HG03457 (cell line): ENCODE measurements around the gene KIF5A.

Experiments
- ATAC-seq: cut with Tn5 transposase; IDR thresholded peaks from one replicate; pipeline ENCODE4 v1.9.1; 2021; ENCODE audit warnings: moderate number of reproducible peaks; ENCODE audit not compliant: unreplicated experiment

Gene KIF5A

GRCh38 chr12:57604992-57605810, 55.4 kb downstream of the KIF5A start:
- no peak for ATAC-seq

GRCh38 chr12:57605811-57606311, 56.0 kb downstream of the KIF5A start:
- no peak for ATAC-seq

- ATAC-seq, result no peak
These were observed 56.6 kb downstream of the KIF5A start for GRCh38 chr12:57606399-57606798.

- no peak for ATAC-seq
These were observed 57.0 kb downstream of the KIF5A start for GRCh38 chr12:57606821-57607220.

GRCh38 chr12:57607958-57608663, 58.3 kb downstream of the KIF5A start:
- ATAC-seq, result no peak

GRCh38 chr12:57609101-57609780, 59.4 kb downstream of the KIF5A start:
- ATAC-seq, result no peak

GRCh38 chr12:57609781-57610553, 60.1 kb downstream of the KIF5A start:
- ATAC-seq, result no peak

- ATAC-seq, result no peak
These were observed 60.8 kb downstream of the KIF5A start for GRCh38 chr12:57610554-57611107.

- no peak for ATAC-seq
These were observed 61.4 kb downstream of the KIF5A start, which contains the start of gene ARHGEF25 for GRCh38 chr12:57611108-57611826. ARHGEF25 (plus strand) TSS chr12:57611435; CDS start chr12:57611895, 460 bp downstream.

GRCh38 chr12:57611827-57612710, 62.2 kb downstream of the KIF5A start:
- ATAC-seq, result no peak

- ATAC-seq, result no peak
These were observed 63.0 kb downstream of the KIF5A start for GRCh38 chr12:57612711-57613426.

GRCh38 chr12:57613427-57614109, 63.7 kb downstream of the KIF5A start:
- no peak for ATAC-seq

GRCh38 chr12:57614178-57614947, 64.5 kb downstream of the KIF5A start:
- ATAC-seq, result peak; percentile 48

GRCh38 chr12:57614948-57615500, 65.2 kb downstream of the KIF5A start:
- no peak for ATAC-seq

- ATAC-seq, result no peak
These were observed 65.8 kb downstream of the KIF5A start for GRCh38 chr12:57615637-57616036.

GRCh38 chr12:57616383-57617101, 66.7 kb downstream of the KIF5A start:
- no peak for ATAC-seq
